ENCODE data around the gene STK10.

- TF ChIP-seq CTCF (IDR thresholded peaks at IDR 0.05 in 4 of 5, conservative IDR thresholded peaks at IDR 0.05 in 1 of 5) (no peak), POLR2A (IDR thresholded peaks at IDR 0.05) (no peak)
These were observed 113.1 kb downstream of the STK10 start for GRCh38 chr5:172074896-172075295.
